ENCODE measurements around the gene METTL9. TPM values are rescaled to one million over a fixed set of nuclear protein-coding genes. Genes with fewer than 3 reads are reported as not detected.
"Not testable (repeated sequence)": the region's sequence is repeated elsewhere in the genome, so short reads cannot be mapped to it uniquely, and the experiment has no call there.

METTL9 gene
- polyA plus RNA-seq, 1 donor = 100 TPM

DNA sequence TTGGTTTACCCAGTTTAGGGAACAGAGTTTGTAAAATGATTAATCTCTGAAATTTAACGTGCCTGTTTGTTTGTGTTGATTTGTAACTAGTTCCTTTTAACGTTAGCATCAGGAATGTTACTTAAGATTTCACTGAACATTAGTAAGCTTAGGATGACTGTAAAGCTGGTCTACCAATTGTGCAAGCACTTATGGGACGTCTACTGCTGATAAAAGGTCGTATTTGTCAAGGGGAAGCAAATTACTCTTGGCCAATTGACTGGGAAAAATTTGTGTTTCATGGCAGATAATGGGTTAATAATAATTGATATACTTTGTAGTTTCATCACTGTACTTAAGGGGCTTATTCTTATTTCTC is 11.8 kb downstream of the METTL9 start:
- no peak for DNase-seq

- DNase-seq = no peak
Measured at GRCh38 chr16:21611556-21612384, 12.4 kb downstream of the METTL9 start.

DNA sequence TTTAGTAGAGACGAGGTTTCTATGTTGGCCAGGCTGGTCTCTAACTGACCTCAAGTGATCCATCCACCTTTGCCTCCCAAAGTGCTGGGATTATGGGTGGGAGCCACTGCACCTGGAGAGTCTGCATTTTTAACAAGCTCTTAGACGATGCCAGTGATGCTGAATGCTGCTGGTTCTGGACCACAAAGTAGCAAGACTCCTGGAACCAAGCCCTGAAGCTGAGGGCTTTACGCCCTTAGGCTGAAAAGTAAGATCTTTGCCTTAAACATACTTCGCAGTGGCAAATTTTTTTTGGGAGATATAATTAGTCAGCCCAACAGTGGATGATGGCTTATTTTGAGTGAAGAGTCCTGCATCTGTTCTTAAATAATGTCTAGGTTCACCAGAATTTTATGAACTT is 14.0 kb downstream of the METTL9 start:
- no peak for DNase-seq

DNA sequence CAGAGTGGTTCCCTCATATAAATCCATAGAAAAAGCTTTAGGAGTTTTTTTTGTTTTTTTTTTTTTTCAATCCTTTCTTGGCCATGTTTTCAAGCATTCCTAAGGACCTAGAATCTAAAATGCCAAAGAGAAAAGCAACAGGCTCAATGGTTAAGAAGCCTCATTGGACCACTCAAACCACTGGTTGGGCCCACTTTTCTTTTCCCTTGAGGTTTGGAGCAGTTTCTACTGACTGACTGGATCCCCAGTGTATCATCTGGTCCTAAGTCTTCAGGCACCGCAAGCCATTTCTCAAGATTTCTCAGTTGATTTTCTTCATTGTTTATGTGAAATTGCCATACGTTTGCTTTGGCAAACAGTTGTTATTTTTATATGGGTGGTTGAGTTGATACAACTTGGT is 14.4 kb downstream of the METTL9 start:
- no peak for DNase-seq

DNA sequence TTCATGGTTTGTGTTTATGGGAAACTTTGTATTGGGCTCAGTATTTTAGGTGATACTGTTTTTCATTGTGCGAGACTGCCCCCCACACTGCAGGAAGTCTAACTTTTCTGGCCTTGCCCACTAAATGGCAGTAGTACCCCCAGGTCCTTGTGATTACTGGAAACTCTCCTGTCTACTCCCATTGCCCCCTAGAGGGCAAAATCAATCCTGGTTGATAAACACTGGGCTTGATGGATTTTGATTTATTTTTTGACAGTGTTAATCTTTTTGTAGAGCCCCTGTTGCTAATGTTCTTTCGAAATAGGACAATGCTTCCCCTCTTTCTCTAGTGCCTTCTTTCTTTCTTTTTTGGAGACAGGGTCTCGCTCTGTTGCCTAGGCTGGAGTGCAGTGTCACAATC is 15.5 kb downstream of the METTL9 start:
- no peak for DNase-seq

- DNase-seq = no peak
Measured at GRCh38 chr16:21617607-21618006, 18.2 kb downstream of the METTL9 start.

GRCh38 chr16:21618281-21618680 is 18.9 kb downstream of the METTL9 start:
- no peak for DNase-seq

GRCh38 chr16:21619765-21620425 is 20.5 kb downstream of the METTL9 start:
- DNase-seq = no peak

DNA sequence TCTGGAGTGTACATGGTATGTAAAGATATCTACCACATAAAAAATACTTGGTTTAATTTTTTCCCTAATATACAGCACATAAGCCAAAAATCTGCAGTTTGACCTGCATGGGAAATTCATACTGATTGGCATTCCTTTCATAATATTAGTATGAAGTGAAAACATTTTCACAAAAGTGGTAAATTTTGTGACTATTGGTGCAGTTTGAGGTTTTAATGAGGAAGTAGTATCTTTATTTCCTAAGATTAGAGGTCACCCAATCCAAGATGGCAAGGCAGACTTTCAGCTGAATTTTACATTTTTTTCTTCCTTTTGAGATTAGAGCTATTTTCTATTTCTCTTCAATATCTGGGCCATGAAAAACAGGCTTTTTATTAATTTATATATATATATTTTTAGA is 21.2 kb downstream of the METTL9 start:
- DNase-seq = no peak

- no peak for DNase-seq
Measured at GRCh38 chr16:21622545-21622944, 23.2 kb downstream of the METTL9 start.

- no peak for DNase-seq
Measured at GRCh38 chr16:21625026-21625425, 25.6 kb downstream of the METTL9 start.

- peak; percentile 13 for DNase-seq
Measured at GRCh38 chr16:21626659-21627277, 27.4 kb downstream of the METTL9 start.

- DNase-seq = no peak
Measured at GRCh38 chr16:21628121-21628726, 28.8 kb downstream of the METTL9 start.

DNA sequence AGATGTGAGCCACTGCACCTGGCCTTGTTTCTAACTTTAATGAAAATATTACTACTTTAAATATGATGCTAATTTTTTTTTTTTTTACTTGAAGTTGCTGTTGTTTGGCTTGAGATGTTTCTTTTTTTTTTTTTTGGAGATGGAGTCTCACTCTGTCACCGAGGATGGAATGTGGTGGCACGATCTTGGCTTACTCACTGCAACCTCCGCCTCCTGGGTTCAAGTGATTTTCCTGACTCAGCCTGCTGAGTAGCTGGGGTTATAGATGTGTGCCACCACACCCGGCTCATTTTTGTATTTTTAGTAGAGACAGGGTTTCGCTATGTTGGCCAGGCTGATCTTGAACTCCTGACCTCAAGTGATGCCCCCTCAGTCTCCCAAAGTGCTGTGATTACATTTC is 29.4 kb downstream of the METTL9 start:
- DNase-seq = no peak

GRCh38 chr16:21629616-21630539 is 30.5 kb downstream of the METTL9 start:
- DNase-seq = not testable (repeated sequence)

- DNase-seq = not testable (repeated sequence)
Measured at GRCh38 chr16:21630866-21631265, 31.5 kb downstream of the METTL9 start.

GRCh38 chr16:21631376-21631775 is 32.0 kb downstream of the METTL9 start:
- DNase-seq = not testable (repeated sequence)

DNA sequence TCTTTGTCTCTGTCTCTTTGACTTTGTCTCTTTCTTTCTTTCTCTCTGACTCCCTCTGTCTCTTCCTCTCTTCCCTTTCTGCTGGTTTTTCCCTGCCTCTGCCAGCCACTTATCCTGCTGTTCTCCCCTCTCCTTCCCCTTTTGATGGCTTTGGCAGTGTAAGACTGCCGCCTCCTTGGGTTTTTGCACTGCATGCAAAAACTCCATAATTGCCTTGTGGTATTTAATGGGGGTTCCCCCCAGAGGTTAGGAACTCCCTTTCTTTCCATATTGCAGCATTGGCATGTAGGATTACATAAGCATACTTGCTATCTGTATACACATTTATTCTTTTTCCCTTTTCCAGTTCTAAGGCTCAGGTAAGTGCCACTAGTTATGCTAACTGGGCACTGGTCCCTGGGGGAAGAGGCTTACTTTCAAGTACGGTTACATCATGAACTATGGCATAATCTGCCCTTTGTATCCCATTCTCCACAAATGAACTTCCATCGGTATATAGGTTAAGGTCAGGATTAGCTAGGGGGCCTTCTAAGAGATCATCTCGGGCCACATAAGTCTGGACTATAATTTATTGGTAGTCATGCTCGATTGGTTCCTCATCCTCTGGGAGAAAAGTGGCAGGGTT is 32.7 kb downstream of the METTL9 start:
- DNase-seq = not testable (repeated sequence)

- no peak for DNase-seq
Measured at GRCh38 chr16:21634216-21634615, 34.8 kb downstream of the METTL9 start.

DNA sequence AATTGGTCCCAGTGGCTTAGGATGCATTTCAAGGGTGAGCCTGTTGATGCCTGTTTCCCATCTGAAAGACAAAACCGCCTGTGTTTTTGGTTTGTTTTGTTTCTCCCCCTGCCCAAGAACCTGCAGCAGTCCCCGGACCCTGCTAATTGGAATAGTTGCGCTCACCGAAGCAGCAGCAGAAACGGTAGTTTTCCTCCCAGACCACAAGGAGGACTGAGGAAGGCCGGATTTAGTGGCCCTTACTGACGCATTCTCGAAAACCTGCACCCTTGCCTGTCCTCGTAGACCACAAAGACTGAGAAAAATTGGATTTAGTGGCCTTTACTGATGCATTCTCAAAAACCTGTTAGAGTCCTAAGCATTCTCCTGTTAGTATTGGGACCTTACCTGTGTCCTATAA is 36.3 kb downstream of the METTL9 start:
- DNase-seq = not testable (repeated sequence)
